ENCODE data around the gene S100A12.

The S100A12 gene

DNA sequence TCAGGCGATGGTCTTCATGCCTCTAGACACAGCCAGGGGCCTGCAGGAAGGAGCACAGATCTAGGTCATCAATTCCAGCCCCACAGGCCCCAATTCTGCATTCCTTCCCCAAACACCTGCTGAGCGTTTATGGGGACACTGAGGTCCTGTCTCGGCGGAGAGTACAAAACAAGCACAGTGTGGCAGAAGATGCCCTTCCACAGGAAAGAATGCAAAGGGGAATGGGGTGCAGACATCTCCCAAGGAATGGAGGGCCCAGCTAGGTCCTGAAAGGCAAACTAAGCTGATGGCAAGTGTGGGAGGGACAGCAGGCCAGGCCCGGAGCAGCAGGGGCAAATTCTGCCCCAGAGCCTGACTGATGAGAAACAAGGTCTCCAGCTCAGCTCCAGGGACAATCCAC, 19.0 kb upstream of the S100A12 start:
- TF ChIP-seq, protein P1, sequence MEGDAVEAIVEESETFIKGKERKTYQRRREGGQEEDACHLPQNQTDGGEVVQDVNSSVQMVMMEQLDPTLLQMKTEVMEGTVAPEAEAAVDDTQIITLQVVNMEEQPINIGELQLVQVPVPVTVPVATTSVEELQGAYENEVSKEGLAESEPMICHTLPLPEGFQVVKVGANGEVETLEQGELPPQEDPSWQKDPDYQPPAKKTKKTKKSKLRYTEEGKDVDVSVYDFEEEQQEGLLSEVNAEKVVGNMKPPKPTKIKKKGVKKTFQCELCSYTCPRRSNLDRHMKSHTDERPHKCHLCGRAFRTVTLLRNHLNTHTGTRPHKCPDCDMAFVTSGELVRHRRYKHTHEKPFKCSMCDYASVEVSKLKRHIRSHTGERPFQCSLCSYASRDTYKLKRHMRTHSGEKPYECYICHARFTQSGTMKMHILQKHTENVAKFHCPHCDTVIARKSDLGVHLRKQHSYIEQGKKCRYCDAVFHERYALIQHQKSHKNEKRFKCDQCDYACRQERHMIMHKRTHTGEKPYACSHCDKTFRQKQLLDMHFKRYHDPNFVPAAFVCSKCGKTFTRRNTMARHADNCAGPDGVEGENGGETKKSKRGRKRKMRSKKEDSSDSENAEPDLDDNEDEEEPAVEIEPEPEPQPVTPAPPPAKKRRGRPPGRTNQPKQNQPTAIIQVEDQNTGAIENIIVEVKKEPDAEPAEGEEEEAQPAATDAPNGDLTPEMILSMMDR (IDR thresholded peaks at IDR 0.05; ENCODE audit: low read length, missing control alignments): no peak
- DNase-seq (ENCODE audit: low read depth): no peak
- no peak overlapping the region for H3K4me3 ChIP-seq (replicated peaks; ENCODE audit: low read depth, low read length)

DNA sequence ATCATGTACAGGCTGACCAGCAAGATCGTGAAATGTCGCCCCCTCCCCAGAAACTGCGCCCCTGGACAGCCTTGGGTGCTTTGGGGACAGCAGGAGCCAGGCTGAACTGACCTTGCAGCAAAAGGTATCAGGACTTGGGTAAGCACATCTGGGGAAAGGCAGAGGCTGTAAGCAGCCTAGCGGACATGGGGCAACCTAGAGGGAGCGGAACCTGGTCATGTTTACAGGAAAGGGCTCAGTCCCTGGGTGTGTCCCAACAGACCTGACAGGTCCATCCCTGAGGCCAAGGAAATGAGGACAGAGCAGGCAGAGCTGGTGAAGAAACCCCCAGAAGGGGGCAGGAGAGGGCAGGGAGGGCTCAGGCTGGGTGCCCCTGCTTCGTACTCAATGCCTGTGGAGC, 18.5 kb upstream of the S100A12 start:
- DNase-seq (ENCODE audit: low read depth): no peak
- no peak overlapping the region for H3K4me3 ChIP-seq (replicated peaks; ENCODE audit: low read depth, low read length)
- TF ChIP-seq, protein P1 (IDR thresholded peaks at IDR 0.05; ENCODE audit: low read length, missing control alignments): no peak

DNA sequence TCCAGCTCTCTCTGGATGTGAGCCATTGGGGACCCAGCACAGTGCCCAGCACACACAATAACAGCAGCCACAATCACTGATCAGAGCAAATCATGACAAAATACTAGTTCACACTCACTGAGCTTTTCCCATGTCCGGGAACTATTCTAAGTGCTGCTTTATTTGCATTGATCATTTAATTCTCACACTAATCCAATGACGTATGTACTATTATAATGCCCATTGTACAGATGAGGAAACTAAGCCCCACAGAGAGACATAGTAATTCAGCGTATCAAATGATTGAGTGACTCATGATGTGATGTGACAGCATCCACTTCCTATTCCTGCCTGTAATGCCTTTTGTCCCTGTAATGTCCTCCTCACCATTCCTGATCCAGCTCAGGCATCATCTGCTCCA, 17.4 kb upstream of the S100A12 start:
- no peak for DNase-seq (ENCODE audit: low read depth)
- TF ChIP-seq, protein P1 (IDR thresholded peaks at IDR 0.05; ENCODE audit: low read length, missing control alignments): no peak
- no peak overlapping the region for H3K4me3 ChIP-seq (replicated peaks; ENCODE audit: low read depth, low read length)

DNA sequence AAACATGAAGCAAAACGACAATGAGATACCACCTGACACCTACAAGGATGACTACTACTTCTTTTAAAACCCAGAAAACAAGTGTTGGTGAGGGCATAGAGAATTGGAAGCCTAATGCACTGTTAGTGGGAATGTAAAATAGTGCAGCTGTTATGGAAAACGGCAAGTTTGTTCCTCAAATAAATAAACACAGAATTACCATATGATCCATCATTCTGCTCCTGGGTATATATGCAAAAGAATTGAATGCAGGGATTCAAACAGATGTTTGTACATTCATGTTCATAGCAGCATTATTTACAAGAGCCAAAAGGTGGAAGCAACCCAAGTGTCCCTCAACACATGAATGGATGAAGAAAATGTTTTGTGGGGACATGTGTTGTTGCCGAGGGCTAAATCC, 16.8 kb upstream of the S100A12 start:
- TF ChIP-seq, protein P1 (IDR thresholded peaks at IDR 0.05; ENCODE audit: low read length, missing control alignments): no peak
- DNase-seq (ENCODE audit: low read depth): no peak
- H3K4me3 ChIP-seq (replicated peaks; ENCODE audit: low read depth, low read length): no peak overlapping the region

DNA sequence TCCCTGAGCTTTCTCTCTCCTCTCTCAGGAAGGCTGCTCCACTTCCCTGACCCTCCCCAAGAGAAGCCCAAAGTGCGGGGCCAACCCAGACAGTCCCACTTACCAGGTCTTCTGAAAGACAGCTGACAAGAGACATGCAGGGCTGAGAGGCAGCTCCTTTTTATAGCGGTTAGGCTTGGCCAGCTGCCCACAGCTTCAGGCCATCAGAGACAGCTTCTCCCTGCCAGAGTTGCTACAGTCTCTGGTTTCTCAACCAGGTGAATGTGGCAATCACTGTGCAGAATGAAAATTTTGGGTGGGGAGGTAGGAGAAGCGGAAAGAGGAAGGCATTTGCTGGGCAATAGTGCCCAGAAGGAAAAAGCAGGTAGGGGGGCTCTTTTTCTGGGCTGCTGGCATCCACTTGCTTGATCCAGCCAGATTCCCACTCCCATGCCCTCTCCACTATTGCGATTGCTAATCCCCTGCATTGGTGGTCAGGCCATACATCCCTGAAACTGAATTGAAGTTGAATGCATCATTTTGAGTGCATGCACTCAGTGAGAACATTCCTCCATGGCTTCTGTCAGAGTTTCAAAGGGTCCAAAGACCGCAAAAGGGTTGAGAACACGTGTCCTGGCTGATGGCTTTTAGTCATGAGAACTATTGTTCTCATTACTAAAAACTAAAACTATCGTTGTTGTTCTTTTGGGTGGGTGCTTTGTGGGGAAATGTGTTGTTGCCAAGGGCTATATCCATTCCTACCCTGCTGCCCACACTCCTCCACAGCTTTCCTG, 15.7 kb upstream of the S100A12 start, which contains the start of gene S100A8:
S100A8 (minus strand) TSS at position 136 of the 773 bp plus-strand sequence. CDS start 538 bp downstream, outside the sequence.
- H3K4me3 ChIP-seq (replicated peaks; ENCODE audit: low read depth, low read length): no peak within 1 kb of the TSS
- TF ChIP-seq, protein P1 (IDR thresholded peaks at IDR 0.05; ENCODE audit: low read length, missing control alignments): no peak
- DNase-seq (ENCODE audit: low read depth): peak; percentile 2

DNA sequence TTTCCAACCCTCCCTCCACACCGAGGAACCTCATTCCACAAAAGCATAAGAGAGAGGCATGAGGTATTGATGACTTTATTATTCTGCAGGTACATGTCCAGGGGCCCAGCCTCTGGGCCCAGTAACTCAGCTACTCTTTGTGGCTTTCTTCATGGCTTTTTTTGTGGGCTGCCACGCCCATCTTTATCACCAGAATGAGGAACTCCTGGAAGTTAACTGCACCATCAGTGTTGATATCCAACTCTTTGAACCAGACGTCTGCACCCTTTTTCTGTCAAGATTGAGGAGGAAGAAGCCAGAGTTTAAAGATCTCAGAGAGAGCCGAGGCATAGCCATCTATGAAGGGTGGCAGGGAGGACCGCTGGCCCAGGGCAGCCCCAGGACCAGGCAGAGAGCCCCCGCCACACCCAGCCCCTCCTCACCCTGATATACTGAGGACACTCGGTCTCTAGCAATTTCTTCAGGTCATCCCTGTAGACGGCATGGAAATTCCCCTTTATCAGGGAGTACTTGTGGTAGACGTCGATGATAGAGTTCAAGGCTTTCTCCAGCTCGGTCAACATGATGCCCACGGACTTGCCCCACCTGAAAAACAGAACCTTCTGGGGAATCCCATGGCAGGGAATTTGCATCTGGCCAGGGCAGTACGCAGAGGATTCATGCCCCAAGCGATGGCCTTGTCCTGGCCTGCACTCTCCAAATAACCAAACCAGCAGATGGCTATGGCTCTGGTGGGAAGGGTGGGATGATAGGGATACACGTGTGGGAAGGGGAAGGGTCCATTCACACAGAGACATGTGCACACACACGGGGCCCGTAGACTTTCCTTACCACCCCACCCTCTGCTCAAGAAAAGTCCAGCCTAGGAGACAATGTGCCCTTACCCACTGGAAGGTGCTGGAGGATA, 14.8 kb upstream of the S100A12 start:
- TF ChIP-seq, protein P1 (IDR thresholded peaks at IDR 0.05; ENCODE audit: low read length, missing control alignments): no peak
- H3K4me3 ChIP-seq (replicated peaks; ENCODE audit: low read depth, low read length): no peak overlapping the region
- DNase-seq (ENCODE audit: low read depth): no peak

Measured in fibroblast of pulmonary artery (primary cell).